Measurements from ENCODE around the gene CTNND2.

The CTNND2 gene

DNA sequence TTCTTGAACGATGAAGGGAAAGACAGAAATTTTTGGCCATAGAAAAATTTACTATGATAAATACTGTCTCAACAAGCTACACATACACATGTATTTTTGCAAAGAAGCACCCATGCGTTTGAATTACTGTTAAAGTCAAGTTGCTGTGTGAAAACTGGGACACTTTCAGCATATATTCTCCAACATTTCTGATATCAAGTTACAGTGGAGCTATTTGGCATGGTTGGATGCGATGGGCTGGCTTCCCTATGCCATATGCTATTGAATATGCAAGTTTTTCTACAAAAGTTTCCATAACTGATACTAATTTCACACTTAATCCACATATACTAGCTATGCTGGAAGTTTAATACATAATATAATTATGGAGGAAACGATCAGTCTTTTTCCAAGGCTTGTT is 381.4 kb downstream of the CTNND2 start:
- no peak for DNase-seq (ENCODE audit: low spot score)

DNA sequence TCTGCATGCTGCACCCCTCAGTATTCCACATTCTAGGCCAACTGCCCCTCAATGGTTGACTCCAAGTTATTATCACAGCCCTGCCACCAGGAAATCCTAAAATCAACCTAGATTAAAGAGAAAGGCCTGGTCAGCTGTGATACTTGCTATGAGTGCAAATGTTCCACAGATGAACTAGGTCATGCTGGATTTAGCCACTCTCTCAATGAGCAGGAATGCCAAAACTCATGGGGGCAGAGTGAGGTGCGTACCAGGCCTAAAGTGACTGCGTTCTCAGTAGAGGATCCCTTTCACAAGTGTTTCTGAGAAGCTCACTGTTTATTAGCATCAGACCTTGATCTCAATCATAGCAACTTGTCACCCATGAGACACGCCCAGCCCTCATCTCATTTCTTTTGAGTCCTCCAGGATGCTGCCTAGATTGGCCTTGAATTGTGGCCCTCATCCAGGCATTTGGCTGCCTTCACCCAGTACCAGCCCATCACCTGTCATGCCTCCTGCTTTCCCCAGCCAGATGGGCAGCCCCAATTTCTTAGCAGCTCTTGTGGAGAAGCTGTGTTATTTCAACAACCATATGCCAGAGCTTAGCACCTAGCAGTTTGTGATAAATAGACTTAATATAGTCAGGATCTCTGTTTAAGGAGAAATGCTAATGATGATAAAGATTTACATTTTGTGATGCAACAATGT is 383.9 kb downstream of the CTNND2 start:
- DNase-seq (ENCODE audit: low spot score): no peak

DNA sequence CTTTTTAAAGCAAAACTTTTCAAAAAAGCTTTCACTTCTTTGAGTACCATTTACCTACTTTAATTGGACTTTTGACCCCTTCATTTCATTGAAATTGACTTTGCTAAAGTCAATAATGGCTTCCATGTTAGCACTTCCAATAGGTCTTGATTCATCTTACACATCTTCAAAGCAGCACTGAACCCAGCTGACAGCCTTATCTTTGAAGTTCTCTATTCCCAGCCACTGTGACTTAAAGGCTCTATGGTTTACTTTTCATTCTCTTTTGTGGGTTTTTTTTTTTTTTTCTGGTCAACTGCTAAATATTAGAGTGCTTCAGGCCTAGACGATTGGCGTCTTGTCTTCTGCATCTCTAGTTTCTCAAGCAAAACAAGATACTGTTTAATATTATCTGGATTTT is 385.0 kb downstream of the CTNND2 start:
- no peak for DNase-seq (ENCODE audit: low spot score)

DNA sequence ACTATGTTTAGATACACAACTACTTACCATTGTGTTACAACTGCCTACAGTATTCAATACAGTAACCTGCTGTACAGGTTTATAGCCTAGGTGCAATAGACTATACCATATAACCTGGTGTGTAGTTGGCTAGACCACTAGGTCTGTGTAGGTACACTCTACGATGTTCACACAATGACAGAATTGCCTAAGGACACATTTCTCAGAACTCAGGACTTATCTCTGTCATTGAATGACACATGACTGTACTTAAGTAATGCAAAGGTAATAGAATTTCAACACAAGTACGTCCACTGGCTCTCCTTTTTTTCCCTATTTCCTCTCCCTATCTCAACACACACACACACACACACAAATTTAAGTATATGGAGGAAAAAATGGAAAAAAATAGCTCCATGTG is 385.6 kb downstream of the CTNND2 start:
- DNase-seq (ENCODE audit: low spot score): no peak

DNA sequence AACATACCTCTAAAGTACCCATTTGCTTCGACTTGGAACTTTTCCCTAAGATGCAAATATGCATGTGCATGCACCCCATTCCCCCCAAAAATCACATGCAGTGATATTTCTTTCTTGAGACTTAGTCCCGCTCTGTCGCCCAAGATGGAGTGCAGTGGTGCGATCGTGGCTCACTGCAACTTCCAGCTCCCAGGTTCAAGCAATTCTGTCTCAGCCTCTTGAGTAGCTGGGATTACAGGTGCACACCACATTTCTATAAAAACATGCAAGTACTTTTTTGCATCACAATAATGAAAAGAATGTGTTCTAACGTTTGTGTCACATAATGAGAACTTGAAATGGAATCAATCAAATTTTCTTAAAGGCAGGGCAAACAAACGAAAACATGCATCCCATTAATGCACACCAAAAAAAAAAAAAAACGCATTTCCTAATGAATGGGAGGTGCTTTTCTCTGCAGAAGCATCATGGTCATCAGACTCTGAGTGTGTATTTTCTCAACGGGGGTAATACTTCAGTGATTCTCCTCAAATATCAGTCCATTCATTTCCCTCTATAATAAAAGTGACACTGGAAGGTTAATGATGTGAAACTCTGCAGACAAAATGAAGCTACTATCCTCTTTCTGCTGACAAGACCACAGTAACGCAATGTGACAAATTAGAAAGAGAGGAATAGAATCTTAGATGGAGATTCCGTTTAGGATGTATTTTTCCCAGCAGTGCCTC is 389.4 kb downstream of the CTNND2 start:
- no peak for DNase-seq (ENCODE audit: low spot score)

DNA sequence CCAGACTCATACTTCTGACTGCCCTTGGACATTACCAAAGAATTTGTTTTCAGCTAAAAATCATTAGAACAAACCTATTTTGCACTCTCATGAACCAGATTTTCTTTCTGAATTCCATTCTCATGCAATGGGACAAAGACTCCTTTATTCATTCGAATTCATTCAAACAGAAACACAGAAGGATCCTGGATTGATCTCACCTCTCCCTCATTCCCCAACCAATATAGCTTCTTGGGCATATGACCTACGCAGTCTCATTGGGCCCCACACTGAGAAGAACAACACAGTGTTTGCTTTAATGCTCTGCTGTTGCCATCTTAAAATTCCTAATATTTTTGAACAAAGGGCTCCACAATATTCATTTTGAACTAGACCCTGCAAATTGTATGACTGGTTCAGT is 392.4 kb downstream of the CTNND2 start:
- no peak for DNase-seq (ENCODE audit: low spot score)

DNA sequence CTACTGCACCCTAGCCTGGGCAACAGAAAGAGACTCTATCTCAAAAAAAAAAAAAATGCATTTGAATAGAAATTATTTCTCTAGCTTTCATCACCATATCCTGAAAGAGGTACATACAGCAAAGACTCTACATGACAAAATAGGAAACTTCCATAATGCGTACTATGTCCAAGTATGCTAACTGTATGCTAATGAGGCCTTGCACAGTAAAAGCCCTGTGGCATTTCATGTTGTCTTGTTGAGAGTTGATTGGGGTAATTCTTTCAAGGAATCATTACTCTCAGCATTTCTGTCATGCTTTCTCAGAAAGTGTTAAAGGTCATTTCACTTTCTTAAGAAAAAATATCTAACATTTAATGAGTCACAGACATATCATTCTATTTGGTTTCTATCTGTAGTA is 393.4 kb downstream of the CTNND2 start:
- DNase-seq (ENCODE audit: low spot score): no peak

DNA sequence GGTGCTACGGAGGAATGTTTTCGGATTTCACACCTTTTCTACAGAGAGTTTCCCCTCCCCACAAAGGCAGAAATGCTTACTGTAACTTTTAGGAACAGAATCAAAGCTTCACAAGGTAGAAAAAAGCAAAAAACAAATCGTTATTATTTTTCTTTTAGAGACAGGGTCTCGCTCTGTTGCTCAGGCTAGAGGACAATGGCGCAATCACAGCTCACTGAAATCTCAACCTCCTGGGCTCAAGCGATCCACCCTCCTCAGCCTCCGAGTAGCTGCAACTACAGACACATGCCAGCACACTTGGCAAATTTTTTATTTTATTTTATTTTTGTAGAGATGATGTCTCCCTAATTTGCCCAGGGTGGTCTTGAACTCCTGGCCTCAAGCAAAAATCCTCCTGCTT is 394.5 kb downstream of the CTNND2 start:
- no peak for DNase-seq (ENCODE audit: low spot score)

DNA sequence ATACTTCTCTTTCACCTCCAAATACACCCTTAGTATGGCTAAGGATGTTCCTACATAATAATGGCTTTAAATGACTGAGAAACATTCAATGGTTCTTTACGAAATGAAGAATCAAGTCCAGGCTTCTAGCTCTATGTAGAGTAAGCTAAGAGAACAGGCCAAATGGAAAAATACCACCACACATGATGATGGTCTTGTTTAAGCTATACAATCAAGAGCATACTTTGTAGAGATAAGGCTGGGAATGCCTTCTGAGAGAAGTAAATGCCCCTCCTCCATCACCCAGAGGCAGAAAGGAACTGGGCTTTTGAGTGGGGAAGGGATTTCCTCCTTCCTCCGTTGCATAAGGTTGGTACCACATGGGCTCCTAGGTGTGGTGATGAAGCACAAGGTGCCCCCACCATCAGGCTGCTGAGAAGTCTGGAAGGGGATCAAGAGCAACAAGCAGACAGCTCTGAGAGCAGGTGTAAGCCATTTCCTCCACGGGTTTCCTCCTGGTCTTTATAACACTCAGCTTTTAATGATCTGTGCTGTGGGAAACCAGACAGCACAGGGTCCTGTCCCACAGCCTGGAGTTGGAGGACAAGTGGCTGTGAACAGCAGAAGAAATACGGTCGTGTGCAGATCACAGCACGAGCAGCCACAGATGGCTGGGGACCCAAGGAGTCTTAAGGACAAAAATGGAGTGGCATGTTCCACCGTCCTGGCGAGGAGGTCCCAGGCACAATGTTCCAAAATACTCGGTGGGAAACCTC is 396.9 kb downstream of the CTNND2 start:
- no peak for DNase-seq (ENCODE audit: low spot score)

DNA sequence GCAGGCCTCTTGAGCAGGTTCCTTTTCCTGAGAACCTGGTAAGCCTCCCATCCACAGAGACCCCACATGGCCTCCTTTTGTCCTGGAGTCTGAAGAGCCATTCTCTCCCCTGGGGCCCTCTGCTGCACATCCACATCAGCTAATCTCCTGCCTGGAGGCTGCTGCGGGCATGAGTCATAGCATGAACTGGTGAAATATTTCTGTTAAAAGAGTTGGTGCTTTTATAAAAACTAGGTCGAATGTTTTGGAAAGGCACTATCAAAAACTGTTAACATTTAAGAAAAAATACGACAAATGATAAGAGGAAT is 399.4 kb downstream of the CTNND2 start:
- no peak for DNase-seq (ENCODE audit: low spot score)

DNA sequence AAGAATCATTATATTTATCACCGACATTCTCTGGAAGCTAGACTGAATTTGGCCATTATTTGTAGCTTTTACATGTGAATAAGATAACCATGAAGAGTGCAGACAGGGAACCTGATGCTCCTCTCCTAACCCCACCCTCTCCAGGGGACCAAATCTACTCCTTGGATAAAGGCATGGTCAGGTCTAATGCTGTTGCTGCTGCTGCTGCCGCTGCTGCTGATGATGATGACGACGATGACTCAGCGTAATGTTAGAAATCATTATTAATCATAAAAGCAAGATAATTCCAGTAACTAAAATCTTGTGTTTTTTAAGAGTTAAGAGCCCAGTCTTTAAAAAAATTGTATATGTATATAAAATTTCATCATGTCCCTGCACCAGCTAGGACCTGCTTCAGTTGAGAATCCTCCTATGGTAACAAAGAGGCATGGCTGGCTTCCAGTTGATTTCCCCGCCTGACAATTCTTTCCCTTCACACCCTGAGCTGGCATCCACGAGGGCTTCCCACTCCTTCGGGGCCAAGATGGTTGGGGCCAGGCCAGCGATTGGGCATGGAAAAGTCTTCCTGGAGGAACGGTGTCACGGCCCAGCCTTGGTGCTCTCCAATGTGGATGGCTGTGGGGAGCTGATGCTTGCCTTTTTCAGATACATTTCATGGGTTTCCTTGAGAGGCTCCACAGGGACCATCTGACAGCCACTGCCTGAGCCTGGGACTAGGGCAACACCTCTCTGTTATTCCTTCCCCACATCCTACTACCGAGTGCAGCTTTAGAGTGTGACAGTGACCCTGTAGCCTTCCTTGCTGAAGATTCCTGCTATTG is 400.0 kb downstream of the CTNND2 start:
- no peak for DNase-seq (ENCODE audit: low spot score)

DNA sequence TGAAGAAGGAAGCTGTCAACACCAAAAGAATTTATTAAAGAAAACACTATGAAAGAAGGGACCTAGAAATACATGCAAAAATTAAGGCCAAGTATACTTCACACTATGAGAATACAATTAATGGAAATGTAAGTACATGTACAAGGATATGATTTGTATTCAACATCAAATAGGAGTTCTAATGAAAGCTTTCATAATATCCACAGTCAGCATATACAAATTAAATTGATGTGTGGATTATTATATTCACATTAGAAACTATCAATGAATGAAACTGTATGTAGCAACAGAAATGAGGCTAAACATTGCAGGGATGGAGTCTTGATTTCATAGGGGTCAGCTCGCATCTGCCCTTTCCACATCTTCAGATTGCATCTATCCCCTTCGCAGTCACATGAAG is 401.5 kb downstream of the CTNND2 start:
- DNase-seq (ENCODE audit: low spot score): no peak

DNA sequence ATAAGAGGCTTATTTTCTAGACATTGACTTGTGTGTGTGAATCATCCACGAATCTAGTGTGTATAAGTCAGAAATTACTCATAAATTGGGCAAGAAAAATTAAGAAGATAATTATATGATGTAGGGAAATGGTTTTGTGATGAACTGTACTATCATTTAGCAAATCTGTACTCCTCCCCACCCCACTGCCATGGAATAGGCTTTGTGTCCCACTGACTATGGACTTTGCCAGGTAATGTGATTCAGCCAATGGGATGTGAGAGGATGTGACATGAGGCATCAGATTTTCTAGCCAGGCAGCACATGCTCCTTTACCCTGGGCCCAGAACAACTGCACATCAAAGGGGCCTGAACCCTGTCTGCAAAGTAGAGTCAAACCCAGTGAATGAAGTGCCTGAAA is 406.6 kb downstream of the CTNND2 start:
- DNase-seq (ENCODE audit: low spot score): no peak

DNA sequence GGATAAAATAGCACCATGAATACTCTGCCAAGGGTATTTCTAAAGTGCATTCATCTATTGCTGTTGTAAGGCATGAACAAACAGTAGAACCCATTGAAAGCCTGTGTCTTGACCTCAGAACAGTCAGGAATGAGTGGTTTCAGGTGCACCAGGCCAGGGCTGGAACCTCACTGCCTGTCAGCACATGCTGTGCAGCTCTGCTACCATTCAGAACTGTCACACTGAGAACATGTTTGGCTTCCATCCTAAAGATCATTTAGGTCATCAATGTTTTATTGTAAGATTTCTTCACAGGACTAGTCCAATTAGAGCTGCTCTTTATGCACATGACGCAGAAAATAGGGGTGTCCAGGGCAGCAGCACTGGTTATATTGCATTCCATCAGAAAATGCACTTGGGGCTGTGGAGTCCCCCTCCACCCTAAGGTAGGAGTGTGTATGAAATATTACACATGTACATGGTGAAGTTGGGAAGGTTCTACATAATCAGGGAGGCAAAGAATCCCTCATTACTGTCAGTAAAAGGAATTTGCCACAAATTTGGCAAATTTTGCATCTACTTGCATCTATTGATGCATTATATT is 408.0 kb downstream of the CTNND2 start:
- DNase-seq (ENCODE audit: low spot score): no peak

DNA sequence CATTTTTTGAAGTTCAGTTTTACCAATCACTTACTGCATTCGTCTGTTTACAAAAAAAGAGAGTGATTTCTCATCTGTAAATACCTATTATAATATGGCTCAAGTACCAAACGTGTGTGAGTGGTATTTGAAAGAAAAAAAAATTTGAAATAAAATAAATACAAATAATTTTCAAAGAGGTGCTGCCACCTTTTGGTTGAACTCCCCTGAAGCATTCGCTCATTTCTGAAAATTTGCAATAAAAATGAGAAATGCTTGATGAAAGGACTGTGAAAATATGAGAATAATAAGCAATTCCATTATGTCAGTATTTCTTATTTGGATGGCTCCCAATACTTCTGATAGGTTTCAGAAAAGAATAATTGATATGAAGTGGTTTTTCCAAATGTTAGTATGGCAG is 409.9 kb downstream of the CTNND2 start:
- no peak for DNase-seq (ENCODE audit: low spot score)

DNA sequence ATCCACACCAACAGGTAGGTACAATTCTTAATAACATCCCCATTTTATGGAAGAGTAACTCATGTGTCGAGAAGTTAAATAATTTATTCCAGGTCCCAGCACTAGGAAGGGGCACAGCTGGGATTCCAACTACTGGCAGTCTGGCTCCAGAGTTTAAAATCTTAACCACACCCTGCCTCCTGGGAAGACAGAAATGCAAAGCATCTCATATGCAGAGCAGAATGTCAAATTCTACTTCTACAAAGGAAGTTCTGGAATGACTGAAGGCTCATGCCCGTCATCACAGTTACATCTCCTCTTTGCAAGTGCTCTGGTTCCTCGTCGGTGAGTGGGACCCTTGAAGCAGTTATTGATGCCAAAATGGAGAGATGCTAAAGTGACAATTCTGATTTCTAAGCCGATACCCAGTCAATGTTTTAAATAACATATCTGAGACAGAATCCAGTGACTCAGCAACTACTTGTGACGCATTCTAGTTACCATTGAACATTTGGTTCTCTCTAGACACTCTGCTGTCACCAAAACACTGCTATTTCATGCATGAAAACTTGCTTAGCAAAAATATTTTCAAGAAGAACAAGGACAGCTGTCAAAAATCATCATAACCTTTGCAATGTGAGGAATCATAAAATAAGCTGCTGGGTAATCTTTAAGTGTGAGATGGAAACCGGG is 412.7 kb downstream of the CTNND2 start:
- no peak for DNase-seq (ENCODE audit: low spot score)

DNA sequence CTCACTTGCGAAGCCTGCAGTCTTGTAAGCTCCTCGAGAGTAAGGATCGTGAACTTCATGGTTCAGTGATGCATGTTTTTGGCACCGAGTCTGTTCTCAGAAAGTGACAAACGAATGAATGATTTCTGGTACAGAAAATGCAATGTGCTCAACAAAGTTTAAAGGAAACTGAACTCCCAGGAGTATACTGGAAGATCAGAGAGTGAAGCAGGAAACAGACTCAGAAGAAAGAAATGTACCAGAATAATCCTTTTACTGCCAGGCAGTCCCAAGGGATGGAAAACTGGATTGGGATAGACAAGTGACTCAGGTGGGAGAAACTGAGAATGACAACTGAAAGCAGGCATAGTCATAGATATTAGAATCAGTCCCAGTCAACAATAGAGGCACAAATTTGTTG is 420.6 kb downstream of the CTNND2 start:
- DNase-seq (ENCODE audit: low spot score): no peak

DNA sequence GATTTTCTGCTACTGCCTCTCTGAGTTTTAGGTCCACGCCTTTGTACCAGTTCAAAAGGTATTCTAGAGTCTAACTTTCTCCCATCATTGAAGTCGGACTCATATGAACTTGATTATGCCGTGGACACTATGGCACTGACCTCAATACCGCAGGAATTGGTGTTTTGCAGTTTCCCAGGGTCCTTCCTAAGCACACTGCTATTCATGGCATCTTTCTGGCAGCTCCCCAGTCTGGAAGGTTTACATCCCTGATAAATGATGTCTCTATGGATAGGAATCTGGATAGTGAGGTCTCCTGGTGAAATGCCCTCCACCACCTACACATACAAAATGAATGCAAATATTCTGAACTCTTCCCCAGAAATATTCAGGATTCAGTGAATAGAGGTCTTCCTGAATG is 422.2 kb downstream of the CTNND2 start:
- DNase-seq (ENCODE audit: low spot score): no peak

DNA sequence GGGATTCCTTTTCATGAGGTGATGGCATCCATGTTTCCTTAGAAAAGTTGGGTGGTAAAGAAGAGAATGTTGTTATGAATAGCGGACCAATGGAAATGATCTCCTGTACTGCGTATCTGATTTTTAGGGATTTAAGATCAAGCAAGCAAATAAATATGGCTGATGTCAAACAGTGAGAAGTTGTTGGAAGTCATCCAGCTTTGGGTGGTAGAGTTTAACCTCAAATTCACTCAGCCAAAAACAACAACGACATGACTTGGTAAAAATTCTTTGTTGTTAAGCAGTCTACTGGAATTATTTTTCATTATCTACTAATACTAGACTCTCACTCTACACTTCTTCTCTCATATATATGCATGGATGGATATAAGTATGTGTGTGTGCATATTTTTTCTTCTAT is 426.5 kb downstream of the CTNND2 start:
- DNase-seq (ENCODE audit: low spot score): no peak

DNA sequence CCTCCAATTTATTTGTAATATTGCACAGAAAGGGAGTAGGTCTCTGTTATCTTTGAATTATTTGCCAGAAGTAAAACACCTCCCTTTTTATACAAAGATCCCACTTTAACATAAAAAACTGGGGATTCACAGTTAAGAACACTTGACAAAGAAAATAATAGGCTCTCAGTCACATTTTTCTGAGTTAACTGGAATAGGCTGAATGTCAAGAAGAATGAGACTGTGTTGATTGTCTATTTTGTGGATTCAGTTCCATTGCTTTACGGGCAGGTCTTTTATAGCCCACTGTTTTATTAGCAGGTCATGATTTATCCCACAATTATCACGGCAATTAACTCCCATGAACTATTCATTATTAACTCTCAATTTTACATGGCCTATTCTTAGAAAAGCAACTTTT is 427.4 kb downstream of the CTNND2 start:
- DNase-seq (ENCODE audit: low spot score): no peak

DNA sequence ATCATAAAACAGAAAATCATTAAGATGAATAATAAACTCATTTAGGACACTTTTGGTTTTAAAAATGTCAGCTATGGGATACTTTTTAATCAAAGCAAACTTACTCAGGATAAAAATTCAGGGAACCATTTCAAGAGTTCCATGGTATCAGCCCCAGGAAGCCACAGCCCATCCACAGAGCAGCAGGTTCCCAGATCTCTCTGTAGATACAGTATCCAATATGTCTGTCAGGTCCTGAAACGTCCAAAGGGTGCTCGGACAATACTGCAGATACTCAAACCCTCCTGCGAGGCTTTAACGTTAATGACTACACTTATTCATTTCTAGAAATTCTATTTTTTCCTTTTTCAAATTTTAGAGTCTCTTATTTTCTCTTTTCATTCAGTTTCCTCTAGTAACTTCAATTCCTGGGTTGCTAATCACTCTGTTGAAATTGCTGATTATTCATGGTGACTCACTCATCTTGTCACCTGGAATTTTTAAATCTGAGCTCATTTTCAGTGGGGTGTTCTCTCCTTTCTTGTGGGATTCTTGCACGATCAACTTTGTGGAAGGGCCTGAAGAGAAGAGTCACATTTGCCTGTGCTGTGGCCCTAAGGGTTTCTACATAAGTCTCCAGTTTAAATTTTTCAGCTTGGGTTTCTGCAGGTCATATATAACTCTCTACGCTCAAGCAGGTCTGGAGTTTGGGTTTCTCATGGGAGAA is 435.8 kb downstream of the CTNND2 start:
- no peak for DNase-seq (ENCODE audit: low spot score)
